IMR-90 (cell line): ENCODE measurements around the gene SOBP. TPM values are rescaled to one million over a fixed set of nuclear protein-coding genes. Genes with fewer than 3 reads are reported as not detected.

ENCODE experiments used
- ATAC-seq: fragments of 200-7000 bp; cut with Tn5 transposase; 2 replicates; pipeline ENCODE4 v1.9.1; 2020; ENCODE audit warnings: low read depth, mild to moderate bottlenecking, moderate library complexity
- BruUV-seq: library from RNA; stranded (reverse); fragments of 400-500 nt; replicated peaks from 2 replicates; lab custom pipeline; 2021; lab: Mats Ljungman, UMichigan
- CTCF ChIA-PET: fragments of 300-600 bp; formaldehyde crosslinking; extraction: SDS; loops from one replicate; lab custom pipeline; 2021; ENCODE audit warnings: antibody characterized with exemption; lab: Yijun Ruan, JAX
- POLR2A ChIA-PET: fragments of 300-600 bp; sonication (Branson Sonifier 250); formaldehyde crosslinking; loops from one replicate; lab custom pipeline; 2022; ENCODE audit warnings: antibody characterized with exemption; ENCODE audit not compliant: unreplicated experiment; lab: Charles Lee
- DNase-seq: peaks from one replicate; pipeline ENCODE4 v3.0.0; 2013
- H2AFZ ChIP-seq: replicated peaks from 2 replicates; pipeline ENCODE3; 2013; ENCODE audit warnings: low read length, mild to moderate bottlenecking; ENCODE audit not compliant: poor library complexity
- H2AK5ac ChIP-seq: 2 replicates; pipeline ENCODE4 v1.6.1; 2013; ENCODE audit warnings: low read depth, low read length, inconsistent platforms
- H2AK9ac ChIP-seq: replicated peaks from 2 replicates; pipeline ENCODE3; 2013; ENCODE audit warnings: mild to moderate bottlenecking, low read depth, low read length, moderate library complexity; ENCODE audit not compliant: poor library complexity
- H2BK120ac ChIP-seq: 2 replicates; pipeline ENCODE4 v1.6.1; 2013; ENCODE audit warnings: low read depth, low read length, inconsistent platforms
- H2BK15ac ChIP-seq: 3 replicates; pipeline ENCODE4 v1.6.1; 2013; ENCODE audit warnings: low read depth, low read length, inconsistent platforms
- H2BK20ac ChIP-seq: 2 replicates; pipeline ENCODE4 v1.6.1; 2013; ENCODE audit warnings: low read depth, mild to moderate bottlenecking, inconsistent platforms, low read length, moderate library complexity
- H2BK5ac ChIP-seq: 2 replicates; pipeline ENCODE4 v1.6.1; 2013; ENCODE audit warnings: mild to moderate bottlenecking, low read depth, low read length, inconsistent platforms; ENCODE audit not compliant: poor library complexity, severe bottlenecking
- H3K14ac ChIP-seq: replicated peaks from 2 replicates; pipeline ENCODE4 v1.6.1; 2013; ENCODE audit warnings: low read depth, low read length, inconsistent platforms
- H3K18ac ChIP-seq: 2 replicates; pipeline ENCODE4 v1.6.1; 2013; ENCODE audit warnings: low read depth, low read length, control low read depth
- H3K23ac ChIP-seq: 2 replicates; pipeline ENCODE4 v1.6.1; 2013; ENCODE audit warnings: low read depth, low read length, inconsistent platforms
- H3K27ac ChIP-seq: 2 replicates; pipeline ENCODE4 v1.5.1; 2013; ENCODE audit warnings: mild to moderate bottlenecking, control low read depth, low read length; ENCODE audit not compliant: insufficient read depth
- H3K27me3 ChIP-seq: 2 replicates; pipeline ENCODE4 v1.6.1; 2013; ENCODE audit warnings: low read length; ENCODE audit not compliant: control insufficient read depth, insufficient read depth
- H3K36me3 ChIP-seq: 2 replicates; pipeline ENCODE4 v1.6.1; 2013; ENCODE audit warnings: low read length, mixed read lengths; ENCODE audit not compliant: control insufficient read depth, insufficient read depth
- H3K4ac ChIP-seq: 2 replicates; pipeline ENCODE4 v1.6.1; 2013; ENCODE audit warnings: low read depth, low read length, inconsistent platforms
- H3K4me1 ChIP-seq: 2 replicates; pipeline ENCODE4 v1.6.1; 2013; ENCODE audit warnings: low read length, mixed read lengths; ENCODE audit not compliant: control insufficient read depth, insufficient read depth
- H3K4me2 ChIP-seq: 2 replicates; pipeline ENCODE4 v1.6.1; 2013; ENCODE audit warnings: low read depth, mild to moderate bottlenecking, control low read depth, low read length, moderate library complexity
- H3K4me3 ChIP-seq: 2 replicates; pipeline ENCODE4 v1.5.1; 2013; ENCODE audit warnings: low read depth, mild to moderate bottlenecking, control low read depth, low read length, moderate library complexity; ENCODE audit not compliant: insufficient read depth
- H3K56ac ChIP-seq: 2 replicates; pipeline ENCODE4 v1.6.1; 2013; ENCODE audit warnings: low read length, inconsistent platforms; ENCODE audit not compliant: insufficient read depth; ENCODE audit errors: extremely low read depth
- H3K79me1 ChIP-seq, 2 experiments: 2 replicates each; pipeline ENCODE4 v1.6.1; 2013; ENCODE audit warnings: low read length in 2 of 2, inconsistent platforms in 1 of 2, low read depth in 1 of 2
- H3K9ac ChIP-seq: 2 replicates; pipeline ENCODE4 v1.6.1; 2013; ENCODE audit warnings: low read depth, low read length, control low read depth
- H3K9me1 ChIP-seq: 2 replicates; pipeline ENCODE4 v1.6.1; 2013; ENCODE audit warnings: low read length, inconsistent platforms; ENCODE audit not compliant: insufficient read depth
- H3K9me3 ChIP-seq: 2 replicates; pipeline ENCODE4 v1.6.1; 2013; ENCODE audit warnings: low read length; ENCODE audit not compliant: control insufficient read depth, insufficient read depth
- H4K20me1 ChIP-seq: 2 replicates; pipeline ENCODE4 v1.6.1; 2013; ENCODE audit warnings: low read length, inconsistent platforms; ENCODE audit not compliant: insufficient read depth
- H4K5ac ChIP-seq: 2 replicates; pipeline ENCODE4 v1.6.1; 2013; ENCODE audit warnings: mild to moderate bottlenecking, low read depth, low read length, control low read depth
- H4K8ac ChIP-seq, 2 experiments: 2 replicates each; pipeline ENCODE4 v1.6.1; 2013; ENCODE audit warnings: low read depth in 2 of 2, low read length in 2 of 2, control low read depth in 1 of 2, inconsistent platforms in 1 of 2
- H4K91ac ChIP-seq: 2 replicates; pipeline ENCODE4 v1.6.1; 2013; ENCODE audit warnings: low read depth, low read length, inconsistent platforms; ENCODE audit not compliant: insufficient read depth
- BHLHE40 ChIP-seq: fragments of 150-350 bp; IDR thresholded peaks from 2 replicates; pipeline ENCODE4 v1.6.1; 2016; ENCODE audit warnings: mild to moderate bottlenecking, low read depth, low read length
- CEBPB ChIP-seq: IDR thresholded peaks from 2 replicates; pipeline ENCODE4 v1.6.1; 2012; ENCODE audit warnings: low read depth, low read length, improper control_type of control experiment
- ELK1 ChIP-seq: fragments of 150-350 bp; IDR thresholded peaks from 2 replicates; pipeline ENCODE4 v1.6.1; 2016; ENCODE audit warnings: low read depth, mild to moderate bottlenecking, low read length, moderate library complexity, borderline replicate concordance
- MAFK ChIP-seq: IDR thresholded peaks from 2 replicates; pipeline ENCODE4 v1.6.1; 2012; ENCODE audit warnings: low read depth, low read length, improper control_type of control experiment
- MAZ ChIP-seq: IDR thresholded peaks from 2 replicates; pipeline ENCODE4 v1.6.1; 2012; ENCODE audit warnings: low read depth, mild to moderate bottlenecking, low read length, improper control_type of control experiment, moderate library complexity, borderline replicate concordance
- NFE2L2 ChIP-seq: fragments of 150-350 bp; IDR thresholded peaks from 2 replicates; pipeline ENCODE4 v1.6.1; 2016; ENCODE audit warnings: low read depth, mild to moderate bottlenecking, low read length
- RAD21 ChIP-seq: IDR thresholded peaks from 2 replicates; pipeline ENCODE4 v1.6.1; 2012; ENCODE audit warnings: low read length, improper control_type of control experiment
- RFX5 ChIP-seq: IDR thresholded peaks from 2 replicates; pipeline ENCODE4 v1.8.0; 2012; ENCODE audit warnings: low read depth, mild to moderate bottlenecking, low read length, moderate library complexity
- USF2 ChIP-seq: fragments of 150-350 bp; IDR thresholded peaks from 2 replicates; pipeline ENCODE4 v1.6.1; 2017; ENCODE audit warnings: mild to moderate bottlenecking, antibody characterized with exemption, low read length, low read depth
- WGBS, 2 experiments: methylation state at CpG; one replicate each; pipeline versions ENCODE4 v1.1.5 to v1.1.7; 2013; ENCODE audit warnings: missing lambda C conversion rate in 2 of 2; ENCODE audit not compliant: insufficient read length in 1 of 2; ENCODE audit errors: extremely low coverage in 2 of 2; 5-methylcytosine and 5-hydroxymethylcytosine counted together
- dilution Hi-C: fragments of 300-500 bp; cut with HindIII; formaldehyde crosslinking; loops from one replicate; pipeline ENCODE4 v1.14.3; 2018; ENCODE audit warnings: low sequenced_read_pairs; ENCODE audit not compliant: unreplicated experiment
- in situ Hi-C: fragments of 300-500 bp; cut with MboI; formaldehyde crosslinking; loops from 3 replicates; pipeline ENCODE4 v1.14.3; 2019; ENCODE audit warnings: low sequenced_read_pairs, inconsistent platforms, mixed read lengths
- intact Hi-C: fragments of 100-400 bp; cut with micrococcal nuclease; formaldehyde crosslinking; loops from 2 replicates; pipeline ENCODE4 v1.10.0; 2022
- polyA plus RNA-seq, 3 experiments: library from polyadenylated mRNA; depleted of rRNA; stranded (reverse); fragments of >200 nt; gene quantifications; 2 replicates each; pipeline ENCODE4 v1.2.3, GENCODE V29; 2012; ENCODE audit warnings: low replicate concordance in 1 of 3
- total RNA-seq: library from RNA; depleted of rRNA; stranded (reverse); fragments of >200 nt; gene quantifications from 2 replicates; pipeline ENCODE4 v1.2.3, GENCODE V29; 2012

The SOBP gene
- total and polyA plus RNA-seq, 2 of the 4 experiments (the other 2 are of a cell fraction), result 0.60 to 0.72 TPM

- Histone ChIP-seq H3K14ac (no peak overlapping the region), H3K27ac (no peak overlapping the region), H3K36me3 (peaks cover 5% of the 10 kb centered on the region; the same call in 1 of the 2 replicates), H3K4me1 (no peaks in the 10 kb centered on the region), H3K23ac (no peak overlapping the region), H3K56ac (no peak overlapping the region), H4K20me1 (no peaks in the 10 kb centered on the region), H3K79me1 (no peaks in the 10 kb centered on the region), H3K27me3 (no peaks in the 10 kb centered on the region), H4K91ac (no peak overlapping the region), H4K8ac (no peak overlapping the region), H2AK5ac (no peak overlapping the region), H3K9me3 (no peaks in the 10 kb centered on the region), H3K4me3 (no peak overlapping the region), H2BK20ac (no peak overlapping the region), H3K4ac (no peak overlapping the region), H3K18ac (no peak overlapping the region), H2AK9ac (no peak overlapping the region), H2AFZ (no peak overlapping the region), H3K9me1 (peaks cover 4% of the 10 kb centered on the region; the same call in 1 of the 2 replicates), H4K5ac (no peak overlapping the region), H3K4me2 (no peak overlapping the region), H2BK5ac (no peak overlapping the region), H2BK120ac (no peak overlapping the region), H2BK15ac (no peak overlapping the region), H3K9ac (no peak overlapping the region)
- 100% methylated on average over 2 of the region's 7 CpGs; no CpG with 5 or more reads in 1 of the 2 experiments for WGBS, 2 experiments
- dilution Hi-C loops (no loop called here), in situ Hi-C loops (no loop called here), intact Hi-C loops (no loop called here)
- no peak for TF ChIP-seq USF2
- TF ChIP-seq ELK1, result no peak
- no peak for TF ChIP-seq MAFK
- TF ChIP-seq MAZ, result no peak
- TF ChIP-seq CEBPB, result no peak
- TF ChIP-seq RFX5, result no peak
- TF ChIP-seq NFE2L2, result no peak
- TF ChIP-seq BHLHE40, result no peak
- no peak for TF ChIP-seq RAD21
- CTCF ChIA-PET, result interaction anchor here (0.6 to 1.3 kb wide), 2 partner anchors 19 to 72 kb away, joined by 3 to 4 read pairs; no protein-coding TSS in a partner anchor
- POLR2A ChIA-PET, result no interaction called here
- no TSS peak for BruUV-seq
- ATAC-seq, result no peak
- no peak for DNase-seq
These were observed 75.3 kb downstream of the SOBP start for GRCh38 chr6:107565165-107565723.
